ENCODE measurements around the gene LDLRAD4.

DNA sequence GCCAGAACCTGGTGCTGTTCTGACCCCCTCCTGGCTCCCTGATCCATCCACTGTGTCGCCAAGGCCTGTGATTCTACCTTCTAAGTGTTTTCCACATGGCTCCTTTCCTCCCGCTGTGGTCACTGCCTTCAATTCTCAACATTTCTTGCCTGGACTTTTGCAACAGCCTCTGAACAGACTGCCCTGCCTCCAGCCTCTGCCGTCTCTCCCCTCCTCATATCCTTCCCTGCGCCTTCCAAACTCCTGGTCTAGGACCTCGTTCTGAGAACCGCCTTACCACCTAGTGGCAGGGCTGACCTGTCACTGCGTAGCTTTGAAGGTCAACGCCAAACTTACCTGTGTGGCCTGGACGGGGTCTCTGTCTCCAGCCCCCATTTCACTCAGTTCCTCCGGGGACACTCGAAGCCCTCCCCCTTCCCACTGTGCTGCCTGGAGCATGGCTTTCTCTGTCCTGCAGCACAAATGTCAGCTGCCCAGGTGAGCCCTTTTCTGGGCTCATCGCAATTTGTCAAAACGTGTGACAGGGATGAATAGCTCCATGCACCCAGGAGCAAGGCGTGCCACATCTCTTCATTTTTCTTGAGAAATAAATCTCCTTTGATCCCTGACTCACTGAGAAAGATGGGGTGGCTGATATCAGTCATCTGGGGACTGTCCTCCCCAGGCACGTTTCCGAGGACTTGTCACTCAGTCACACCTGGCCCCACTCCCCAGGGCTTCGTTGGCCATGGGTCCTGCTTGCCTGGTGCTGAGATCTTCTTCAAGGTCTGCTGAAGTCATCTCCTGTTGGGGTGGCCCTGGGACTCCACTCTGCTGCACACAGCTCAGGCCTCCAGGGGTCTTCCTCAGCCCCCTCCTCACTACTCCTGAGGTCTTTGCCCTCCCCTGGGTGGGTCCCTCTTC lies 46.7 kb downstream of the LDLRAD4 start:
- TF ChIP-seq, protein P1, sequence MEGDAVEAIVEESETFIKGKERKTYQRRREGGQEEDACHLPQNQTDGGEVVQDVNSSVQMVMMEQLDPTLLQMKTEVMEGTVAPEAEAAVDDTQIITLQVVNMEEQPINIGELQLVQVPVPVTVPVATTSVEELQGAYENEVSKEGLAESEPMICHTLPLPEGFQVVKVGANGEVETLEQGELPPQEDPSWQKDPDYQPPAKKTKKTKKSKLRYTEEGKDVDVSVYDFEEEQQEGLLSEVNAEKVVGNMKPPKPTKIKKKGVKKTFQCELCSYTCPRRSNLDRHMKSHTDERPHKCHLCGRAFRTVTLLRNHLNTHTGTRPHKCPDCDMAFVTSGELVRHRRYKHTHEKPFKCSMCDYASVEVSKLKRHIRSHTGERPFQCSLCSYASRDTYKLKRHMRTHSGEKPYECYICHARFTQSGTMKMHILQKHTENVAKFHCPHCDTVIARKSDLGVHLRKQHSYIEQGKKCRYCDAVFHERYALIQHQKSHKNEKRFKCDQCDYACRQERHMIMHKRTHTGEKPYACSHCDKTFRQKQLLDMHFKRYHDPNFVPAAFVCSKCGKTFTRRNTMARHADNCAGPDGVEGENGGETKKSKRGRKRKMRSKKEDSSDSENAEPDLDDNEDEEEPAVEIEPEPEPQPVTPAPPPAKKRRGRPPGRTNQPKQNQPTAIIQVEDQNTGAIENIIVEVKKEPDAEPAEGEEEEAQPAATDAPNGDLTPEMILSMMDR (IDR thresholded peaks at IDR 0.05) = no peak
- TF ChIP-seq POLR2A (IDR thresholded peaks at IDR 0.05) = no peak

Measured in lower leg skin (tissue), 3 donors.